Stimulated activated CD4-positive, alpha-beta T cell treated with anti-CD3 and anti-CD28 coated beads, Interleukin-1b, Interleukin-23, amount 100 ng/mL, for 4 hours (primary cell): ENCODE data around the gene KCNG4.

Experiments
- DNase-seq, 2 donors: peaks; one replicate each; pipeline ENCODE4 v3.0.0-alpha.2; 2020; ENCODE audit warnings: low read depth in 2 of 2

The KCNG4 gene

DNA sequence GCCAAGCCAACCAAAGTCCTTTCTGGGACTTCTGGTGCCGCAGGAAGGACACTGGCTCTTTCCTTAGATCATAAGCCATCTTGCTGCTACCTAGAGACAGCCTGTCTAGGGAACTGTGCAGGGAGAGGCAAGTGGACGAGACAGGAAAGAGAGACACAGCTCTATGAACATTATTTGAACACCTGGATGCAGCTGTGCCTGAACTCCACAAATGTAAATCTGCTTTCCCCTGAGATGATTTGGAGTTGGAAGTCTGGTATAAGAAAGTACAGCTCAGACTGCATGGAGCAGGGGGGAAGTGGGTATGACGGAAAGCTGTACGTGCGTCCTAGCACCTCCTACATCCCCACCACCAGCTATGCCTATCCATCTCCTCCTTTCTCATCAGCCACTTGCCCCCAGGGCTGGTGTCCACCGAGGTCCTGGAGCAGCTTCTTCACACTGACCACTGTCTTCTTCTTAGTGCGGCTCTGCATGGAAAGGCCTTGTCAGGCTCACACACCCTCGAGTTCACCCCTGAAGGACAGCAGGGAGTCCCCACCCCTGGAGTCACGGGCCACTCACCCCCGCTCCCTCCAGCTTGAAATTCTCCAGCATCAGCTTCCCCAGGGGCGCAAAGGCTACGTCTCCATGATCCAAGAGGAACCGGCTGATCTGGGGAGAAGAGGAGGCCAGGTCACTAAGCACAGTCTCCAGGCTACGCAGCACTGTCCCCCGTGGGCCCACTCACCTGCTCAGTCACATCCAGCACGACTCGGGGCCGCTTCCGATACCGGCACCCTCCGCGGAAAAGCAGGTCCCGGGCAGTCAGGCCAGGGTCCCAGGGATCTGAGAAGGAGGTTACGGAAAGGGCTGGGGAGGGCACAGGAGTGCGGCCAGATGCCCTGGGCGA lies 56.9 kb downstream of the KCNG4 start:
- no peak for DNase-seq

GRCh38 chr16:84182104-84182503 lies 57.7 kb downstream of the KCNG4 start:
- DNase-seq, result no peak

GRCh38 chr16:84181144-84181915 lies 58.5 kb downstream of the KCNG4 start:
- no peak for DNase-seq

- DNase-seq, result no peak
These were observed 59.2 kb downstream of the KCNG4 start for GRCh38 chr16:84180519-84181140.

DNA sequence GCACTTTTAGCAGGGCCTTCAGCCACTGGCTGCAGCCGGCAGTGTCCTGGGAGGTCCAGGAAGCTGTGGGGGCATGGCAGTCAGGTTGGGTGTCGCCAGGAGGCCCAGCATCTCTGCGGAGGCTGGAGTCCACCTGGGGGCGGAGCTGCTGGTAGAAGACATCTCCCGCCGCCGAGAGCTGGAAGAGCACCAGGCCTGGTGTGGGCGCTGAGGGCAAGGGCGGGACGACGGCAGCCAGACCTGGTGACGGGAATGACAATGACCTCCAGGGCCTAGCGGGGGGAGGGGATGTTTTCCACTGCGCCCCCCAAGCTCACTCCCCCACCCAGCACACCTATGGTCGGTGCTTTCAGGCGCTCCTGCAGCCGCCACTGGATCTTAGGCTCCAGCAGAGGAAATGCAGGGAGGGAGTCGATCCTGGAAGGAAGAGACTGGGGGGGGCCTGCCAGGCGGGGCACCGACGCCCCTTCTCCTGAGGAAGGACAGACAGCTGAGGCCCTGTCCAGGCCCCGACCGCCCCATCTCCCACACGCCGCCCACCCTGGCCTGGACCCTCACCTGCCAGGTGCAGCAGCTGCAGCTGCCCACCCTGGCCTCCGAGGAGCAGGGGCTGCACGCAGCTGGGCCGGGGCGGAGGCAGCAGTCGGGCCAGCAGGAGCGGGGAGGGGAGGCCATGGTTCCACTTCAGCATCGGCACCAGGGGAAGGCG lies 60.0 kb downstream of the KCNG4 start:
- no peak for DNase-seq

GRCh38 chr16:84178892-84179611 lies 60.8 kb downstream of the KCNG4 start:
- no peak for DNase-seq

GRCh38 chr16:84178146-84178765 lies 61.6 kb downstream of the KCNG4 start:
- DNase-seq, result no peak

GRCh38 chr16:84177741-84178073 lies 62.1 kb downstream of the KCNG4 start:
- no peak for DNase-seq

DNA sequence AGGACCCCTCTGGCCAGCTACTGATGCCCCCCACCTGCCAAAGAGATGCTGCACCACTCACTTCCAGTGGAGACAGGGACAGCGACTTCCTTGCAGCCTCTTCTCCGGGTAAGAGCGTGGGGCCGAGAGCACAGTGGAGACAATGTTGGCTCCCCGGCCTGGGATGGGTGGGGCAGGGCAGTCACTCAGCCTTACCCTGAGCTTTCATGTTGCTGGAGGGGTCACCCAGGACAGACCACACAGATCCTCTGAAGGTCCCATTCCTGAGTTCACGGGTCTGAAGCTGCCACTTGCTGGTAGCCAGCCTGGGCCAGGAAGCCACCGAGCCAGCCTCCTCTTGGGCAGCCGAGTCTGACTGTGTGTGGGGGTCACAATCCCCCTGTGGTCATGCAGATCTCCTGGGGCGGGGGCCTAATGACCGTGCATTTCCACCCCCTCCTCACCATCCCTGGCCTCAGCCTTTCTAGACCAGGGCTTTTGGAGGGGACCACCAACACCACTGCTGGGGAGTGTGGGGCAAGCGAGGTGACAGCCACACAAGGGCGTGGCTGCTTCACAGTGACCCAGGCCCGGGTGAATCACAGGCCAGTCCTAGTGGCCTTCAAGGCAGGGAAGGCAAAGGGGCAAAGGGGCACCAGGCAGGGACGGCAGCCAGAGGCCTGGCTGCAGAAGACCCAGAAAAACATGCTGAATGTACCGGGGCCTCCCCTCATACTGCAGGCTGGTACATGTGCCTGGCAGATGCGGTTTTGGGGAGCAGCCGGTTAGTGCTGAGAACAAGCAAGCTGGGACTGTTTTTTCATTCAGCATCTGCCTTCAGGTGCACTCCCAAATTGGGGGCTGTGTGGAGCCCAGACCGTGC lies 63.4 kb downstream of the KCNG4 start:
- no peak for DNase-seq

DNA sequence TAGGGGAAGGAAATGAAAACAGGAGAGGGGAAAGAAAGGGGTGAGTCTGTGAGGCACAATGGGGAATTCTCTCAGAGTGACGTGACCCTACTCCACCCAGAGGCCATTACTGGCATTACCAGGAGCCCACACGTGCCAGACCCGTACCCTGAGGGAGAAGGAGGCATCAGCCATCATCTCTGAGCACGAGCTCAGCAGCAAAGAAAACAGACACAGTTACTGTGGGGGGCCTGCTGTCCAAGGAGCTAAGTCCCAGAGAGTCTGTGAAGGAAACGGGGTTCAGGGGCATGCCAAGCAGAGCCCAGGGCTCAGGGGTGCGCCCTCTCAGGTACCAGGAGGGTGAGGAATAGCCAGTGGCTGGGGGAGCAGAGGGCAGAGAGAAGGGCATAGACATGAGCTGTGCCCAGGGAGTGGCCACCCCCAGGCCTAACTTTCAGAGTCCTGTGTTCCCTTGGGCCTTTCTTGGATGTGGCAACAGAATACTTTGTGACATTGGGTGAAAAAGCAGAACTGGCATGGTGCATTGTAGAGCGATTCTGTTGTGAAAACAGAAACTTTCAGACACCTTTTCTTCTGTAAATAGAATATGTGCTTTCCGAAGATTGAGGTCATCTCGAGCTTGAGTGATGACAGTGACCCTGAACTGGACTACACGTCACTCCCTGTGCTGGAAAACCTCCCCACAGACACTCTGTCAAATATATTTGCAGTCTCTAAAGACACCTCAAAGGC lies 64.3 kb downstream of the KCNG4 start:
- DNase-seq, result peak; percentile 34 to 53

GRCh38 chr16:84174396-84174795 lies 65.4 kb downstream of the KCNG4 start:
- no peak for DNase-seq

GRCh38 chr16:84169765-84170310 lies 70.0 kb downstream of the KCNG4 start:
- DNase-seq, result no peak
